ENCODE measurements around the gene DGCR6L.
"Not testable (repeated sequence)": the region's sequence is repeated elsewhere in the genome, so short reads cannot be mapped to it uniquely, and the experiment has no call there.

- not testable (repeated sequence) for TF ChIP-seq CTCF (conservative IDR thresholded peaks at IDR 0.05; ENCODE audit: low read depth, low read length); NFE2L2 (IDR thresholded peaks at IDR 0.05; ENCODE audit: low read depth, low read length); POLR2A (IDR thresholded peaks at IDR 0.05; ENCODE audit: low read depth, low read length); CEBPB (IDR thresholded peaks at IDR 0.05; ENCODE audit: low read depth, low read length); ELK1 (IDR thresholded peaks at IDR 0.05; ENCODE audit: borderline replicate concordance, low read depth, low read length); RFX5 (IDR thresholded peaks at IDR 0.05; ENCODE audit: low read depth, low read length); FOS (IDR thresholded peaks at IDR 0.05; ENCODE audit: low read depth, low read length); BHLHE40 (IDR thresholded peaks at IDR 0.05; ENCODE audit: low read depth, low read length); MAZ (IDR thresholded peaks at IDR 0.05; ENCODE audit: borderline replicate concordance, low read depth, low read length); RCOR1 (IDR thresholded peaks at IDR 0.05; ENCODE audit: insufficient replicate concordance, low read length); RAD21 (IDR thresholded peaks at IDR 0.05; ENCODE audit: low read length)
- TF ChIP-seq, protein P1, sequence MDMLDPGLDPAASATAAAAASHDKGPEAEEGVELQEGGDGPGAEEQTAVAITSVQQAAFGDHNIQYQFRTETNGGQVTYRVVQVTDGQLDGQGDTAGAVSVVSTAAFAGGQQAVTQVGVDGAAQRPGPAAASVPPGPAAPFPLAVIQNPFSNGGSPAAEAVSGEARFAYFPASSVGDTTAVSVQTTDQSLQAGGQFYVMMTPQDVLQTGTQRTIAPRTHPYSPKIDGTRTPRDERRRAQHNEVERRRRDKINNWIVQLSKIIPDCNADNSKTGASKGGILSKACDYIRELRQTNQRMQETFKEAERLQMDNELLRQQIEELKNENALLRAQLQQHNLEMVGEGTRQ (IDR thresholded peaks at IDR 0.05; ENCODE audit: low read depth, low read length), result not testable (repeated sequence)
These were observed 17.9 kb upstream of the DGCR6L start for GRCh38 chr22:20337807-20338206.
